ENCODE measurements around the gene RERE.

- TF ChIP-seq CTCF (IDR thresholded peaks at IDR 0.05; ENCODE audit: insufficient read depth, low read depth, low read length) (no peak), EZH2 (IDR thresholded peaks at IDR 0.05; ENCODE audit: insufficient read depth, low read length) (no peak)
Measured at GRCh38 chr1:8358241-8358896, 459.1 kb downstream of the RERE start.
